HG03558 (cell line): Measurements from ENCODE around the gene OR4A47.
"Not testable (repeated sequence)": the region's sequence is repeated elsewhere in the genome, so short reads cannot be mapped to it uniquely, and the experiment has no call there.

Experiments
- ATAC-seq: cut with Tn5 transposase; IDR thresholded peaks from one replicate; pipeline ENCODE4 v1.9.1; 2021; ENCODE audit warnings: moderate number of reproducible peaks; ENCODE audit not compliant: unreplicated experiment; ENCODE audit errors: extremely low read depth

Gene OR4A47, protein sequence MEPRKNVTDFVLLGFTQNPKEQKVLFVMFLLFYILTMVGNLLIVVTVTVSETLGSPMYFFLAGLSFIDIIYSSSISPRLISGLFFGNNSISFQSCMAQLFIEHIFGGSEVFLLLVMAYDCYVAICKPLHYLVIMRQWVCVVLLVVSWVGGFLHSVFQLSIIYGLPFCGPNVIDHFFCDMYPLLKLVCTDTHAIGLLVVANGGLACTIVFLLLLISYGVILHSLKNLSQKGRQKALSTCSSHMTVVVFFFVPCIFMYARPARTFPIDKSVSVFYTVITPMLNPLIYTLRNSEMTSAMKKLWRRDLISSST

DNA sequence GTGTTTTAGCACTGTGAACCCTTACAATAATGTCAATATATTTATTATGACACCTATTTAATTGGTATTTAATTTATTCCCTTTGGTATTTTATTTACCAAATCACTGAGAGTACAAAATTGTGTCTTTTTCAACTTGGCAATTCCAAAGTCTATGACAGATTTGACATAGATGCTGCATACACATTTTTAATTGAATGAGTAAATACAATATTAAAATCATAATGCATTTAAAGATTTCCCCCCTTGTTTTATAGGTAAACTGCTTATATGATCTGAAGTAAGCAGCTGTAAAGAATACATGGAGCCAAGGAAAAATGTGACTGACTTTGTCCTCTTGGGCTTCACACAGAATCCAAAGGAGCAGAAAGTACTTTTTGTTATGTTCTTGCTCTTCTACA is at the start of gene OR4A47:
Gene OR4A47 (plus strand): TSS at position 301 of the 400 bp plus-strand sequence. CDS start 0 bp downstream, at position 301.
- not testable (repeated sequence) for ATAC-seq

DNA sequence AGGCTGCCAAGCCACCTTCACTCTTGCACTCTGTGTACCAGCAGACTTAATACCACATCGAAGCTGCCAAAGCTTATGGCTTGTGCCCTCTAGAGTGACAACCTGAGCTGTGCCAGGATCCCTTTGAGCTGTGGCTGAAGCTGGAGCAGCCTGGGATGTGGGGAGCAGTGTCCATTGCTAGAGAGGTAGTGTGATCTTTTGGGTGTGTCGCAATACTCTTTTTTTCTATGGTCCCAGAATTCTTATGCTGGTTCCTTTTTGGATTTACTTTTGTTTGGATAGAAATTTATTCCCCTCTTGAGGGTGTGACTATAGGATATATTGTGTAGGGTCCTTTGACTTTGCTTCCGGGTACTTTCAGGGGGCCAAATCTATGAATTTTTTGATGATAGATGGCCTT is 32.7 kb upstream of the OR4A47 start:
- not testable (repeated sequence) for ATAC-seq

DNA sequence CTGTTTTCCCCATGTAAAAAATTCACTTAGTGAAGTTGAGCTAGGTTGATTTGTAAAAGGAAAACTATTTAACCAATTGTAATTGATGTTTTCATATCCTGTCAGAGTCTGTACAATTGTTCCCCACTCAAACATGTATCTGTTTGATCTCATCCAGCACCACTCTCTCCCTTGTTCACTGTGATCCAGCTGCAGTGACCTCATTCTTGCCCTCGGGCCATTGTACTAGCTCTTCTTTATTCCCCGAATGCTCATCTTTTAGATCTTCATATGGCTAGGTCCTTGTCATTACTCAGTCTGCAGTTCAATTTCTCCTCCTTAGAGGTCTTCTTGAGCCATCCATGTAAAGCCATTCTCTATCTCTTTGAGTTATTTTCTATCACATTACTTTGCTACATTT is 14.6 kb upstream of the OR4A47 start:
- not testable (repeated sequence) for ATAC-seq

DNA sequence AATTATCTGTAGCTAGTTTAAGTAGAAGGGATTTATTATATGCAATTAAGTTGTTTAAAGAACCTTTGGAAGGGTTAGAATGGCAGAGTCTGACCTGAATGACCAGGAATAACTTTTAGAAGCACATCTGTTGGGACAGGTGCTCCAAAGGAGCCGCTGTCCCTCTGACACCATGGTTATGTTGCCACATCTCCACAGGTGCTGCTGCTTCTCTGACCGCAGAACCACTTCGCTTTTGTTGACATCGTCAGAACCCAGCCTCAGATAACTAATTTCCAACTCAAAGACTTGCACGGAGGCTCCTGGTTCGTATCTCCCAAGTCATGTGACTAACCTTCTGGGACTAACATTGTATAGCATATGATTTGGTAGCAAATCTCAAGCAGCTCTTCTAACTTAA is 13.9 kb upstream of the OR4A47 start:
- ATAC-seq = not testable (repeated sequence)

DNA sequence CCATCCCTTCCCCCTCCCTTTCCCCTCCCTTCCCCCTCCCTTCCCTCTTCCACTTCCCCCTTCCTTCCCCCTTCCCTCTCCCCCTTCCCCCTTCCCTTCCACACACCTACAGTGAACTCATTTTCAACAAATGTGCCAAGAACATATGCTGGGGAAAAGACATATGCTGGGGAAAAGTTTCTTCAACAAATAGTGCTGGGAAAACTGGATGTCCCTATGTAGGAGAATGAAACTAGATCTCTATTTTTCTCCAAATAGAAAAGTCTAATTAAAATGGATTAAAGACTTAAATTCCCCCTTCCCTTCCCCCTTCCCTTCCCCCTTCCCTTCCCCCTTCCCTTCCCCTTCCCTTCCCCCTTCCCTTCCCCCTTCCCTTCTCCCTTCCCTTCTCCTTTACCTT is 17.6 kb downstream of the OR4A47 start:
- ATAC-seq = not testable (repeated sequence)

DNA sequence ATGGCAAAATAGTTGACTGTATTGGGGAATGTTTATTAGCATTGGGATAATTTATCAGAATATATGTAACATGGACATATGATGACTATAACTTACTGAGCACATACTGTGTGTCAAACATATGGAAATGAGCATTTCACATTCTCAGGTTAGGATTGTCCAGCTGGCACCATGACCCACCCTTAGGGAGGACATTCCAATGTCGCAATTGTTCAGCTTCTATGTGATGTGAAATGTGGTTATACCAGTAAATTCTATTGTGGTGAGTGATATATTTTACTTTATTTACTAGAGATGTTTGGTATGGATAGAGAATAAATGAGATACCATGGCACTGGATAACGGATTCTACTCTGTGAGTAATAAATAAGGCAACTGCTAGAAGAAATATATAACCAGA is 50.4 kb downstream of the OR4A47 start:
- ATAC-seq = no peak
